COR-L47 (cell line): ENCODE measurements around the gene BGN.
A peak's percentile ranks its signal among the peaks of the same experiment; 100 is the strongest.

Experiments used
- DNase-seq: peaks from one replicate; lab custom pipeline; 2025; lab: John Stamatoyannopoulos, UW

Gene BGN

GRCh38 chrX:153494541-153495361, at the start of gene BGN:
Gene BGN (plus strand): TSS chrX:153494980. CDS start chrX:153504632, 9,652 bp downstream.
- DNase-seq: peak; percentile 24

DNA sequence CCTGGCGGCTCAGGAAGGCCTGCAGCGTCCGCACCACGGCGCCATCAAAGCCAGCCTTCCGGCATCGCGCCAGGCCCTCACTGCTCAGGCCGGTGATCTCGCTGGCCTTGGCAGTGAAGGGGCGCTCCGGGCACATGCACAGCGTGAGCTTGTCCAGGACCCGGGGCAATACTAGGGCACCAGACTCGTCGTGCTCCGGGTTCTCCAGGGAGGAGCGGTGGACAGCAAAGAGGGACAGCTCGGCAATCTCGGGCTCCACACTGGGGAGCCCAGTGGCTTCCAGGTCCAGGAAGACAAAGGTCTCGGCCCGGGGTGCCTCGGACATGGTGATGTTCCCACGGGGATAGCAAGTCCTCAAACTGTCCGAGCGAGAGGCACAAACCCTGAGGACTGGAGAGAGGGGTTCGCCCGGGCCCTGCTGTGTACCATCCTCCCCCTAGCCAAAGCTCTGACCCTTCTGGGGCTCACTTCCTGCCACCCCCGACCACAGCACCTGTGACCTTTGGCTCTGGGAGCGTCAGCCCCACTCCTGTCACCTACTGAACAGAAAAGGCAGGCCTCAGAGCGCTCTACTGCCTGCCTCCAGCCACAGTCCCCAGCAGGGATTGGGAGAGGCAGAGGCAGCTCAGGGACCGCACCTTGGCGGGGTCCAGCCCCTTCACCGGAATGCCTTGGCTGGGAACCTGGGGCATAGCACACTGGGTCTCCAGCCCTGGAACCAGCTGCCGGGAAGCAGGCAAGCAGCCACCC, 49.5 kb upstream of the BGN start:
- DNase-seq: no peak

GRCh38 chrX:153445856-153446635, 48.7 kb upstream of the BGN start, which contains the start of gene TREX2:
Gene TREX2 (minus strand): TSS chrX:153446056. CDS start chrX:153445430, 626 bp downstream.
- DNase-seq: no peak

- DNase-seq: no peak
Observed at GRCh38 chrX:153446636-153446936, 48.2 kb upstream of the BGN start.

- no peak for DNase-seq
Observed at GRCh38 chrX:153446950-153447580, 47.7 kb upstream of the BGN start.

GRCh38 chrX:153447581-153447960, 47.2 kb upstream of the BGN start:
- DNase-seq: no peak

DNA sequence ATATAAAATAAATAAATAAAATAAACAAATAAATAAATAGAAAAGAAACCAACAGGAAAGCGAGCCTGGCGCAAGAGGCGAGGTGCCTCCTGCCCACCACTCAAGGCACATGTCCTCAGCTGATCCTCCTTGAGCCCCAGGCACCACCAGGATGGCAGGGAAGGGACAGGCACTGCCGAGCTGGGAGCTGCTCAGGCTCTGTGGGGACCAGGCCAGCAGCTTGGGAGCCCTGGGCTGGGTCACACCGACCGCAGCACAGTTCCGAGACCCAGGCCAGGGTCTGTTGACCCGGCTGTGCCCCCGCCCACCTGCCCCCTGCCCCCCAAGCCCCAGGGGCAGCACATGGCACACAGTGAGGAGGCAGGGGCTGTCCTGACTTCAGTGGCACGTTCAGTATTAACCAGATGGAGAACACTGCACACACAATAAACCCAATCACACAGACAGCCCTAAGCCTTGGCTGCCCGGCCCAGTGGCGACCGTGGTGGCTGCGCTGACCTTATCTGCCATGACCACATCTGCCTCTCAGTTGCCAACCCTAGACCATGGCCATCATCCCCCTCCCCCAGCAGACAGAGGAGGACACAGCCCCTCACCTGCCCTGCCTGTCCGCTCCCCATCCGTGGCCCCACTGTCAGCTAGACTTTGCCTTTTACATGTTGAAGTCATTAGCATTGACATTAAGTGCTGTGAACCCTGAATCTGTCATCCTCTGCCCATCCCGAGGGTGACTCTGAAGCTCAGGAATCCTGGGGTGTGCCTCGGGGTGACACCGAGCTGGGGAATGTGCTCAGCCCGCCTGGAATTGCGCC, 46.0 kb upstream of the BGN start:
- no peak for DNase-seq

DNA sequence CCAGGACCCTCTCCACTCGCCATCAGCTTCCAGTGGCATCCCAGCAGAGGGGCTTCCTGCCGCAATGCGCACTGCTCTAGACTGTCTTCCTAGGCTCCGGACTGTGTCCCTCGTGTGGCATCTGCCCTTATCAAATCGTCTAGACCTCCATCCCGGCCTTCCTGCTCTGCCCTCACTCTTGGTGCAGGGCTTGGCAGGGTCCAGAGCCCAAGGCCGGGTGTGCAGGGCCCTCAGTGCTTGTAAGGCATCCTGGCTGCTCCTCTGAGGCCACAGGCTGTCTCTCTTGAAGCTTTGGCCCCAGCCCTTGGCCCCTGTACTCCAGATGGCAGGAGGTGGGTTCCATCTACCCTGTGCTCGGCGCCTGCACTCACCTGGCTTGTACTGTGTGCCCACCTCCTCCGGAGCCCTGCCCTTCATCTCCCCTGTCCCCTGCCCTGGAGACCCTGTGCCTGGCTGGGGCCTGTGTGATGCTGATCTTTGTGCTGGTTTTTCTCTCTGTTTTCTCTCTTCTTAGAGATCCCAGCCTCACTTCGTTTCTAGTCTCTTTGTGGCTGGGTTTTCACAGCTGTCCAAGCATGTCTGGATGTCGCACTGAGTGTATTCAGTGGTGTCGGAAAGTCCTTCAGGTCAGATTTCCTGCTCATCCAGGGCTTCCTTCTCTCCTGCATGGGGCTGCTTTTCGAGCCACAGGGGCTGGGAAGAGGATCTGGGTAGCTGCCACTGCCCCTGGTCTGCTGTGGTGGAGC, 45.2 kb upstream of the BGN start:
- no peak for DNase-seq

DNA sequence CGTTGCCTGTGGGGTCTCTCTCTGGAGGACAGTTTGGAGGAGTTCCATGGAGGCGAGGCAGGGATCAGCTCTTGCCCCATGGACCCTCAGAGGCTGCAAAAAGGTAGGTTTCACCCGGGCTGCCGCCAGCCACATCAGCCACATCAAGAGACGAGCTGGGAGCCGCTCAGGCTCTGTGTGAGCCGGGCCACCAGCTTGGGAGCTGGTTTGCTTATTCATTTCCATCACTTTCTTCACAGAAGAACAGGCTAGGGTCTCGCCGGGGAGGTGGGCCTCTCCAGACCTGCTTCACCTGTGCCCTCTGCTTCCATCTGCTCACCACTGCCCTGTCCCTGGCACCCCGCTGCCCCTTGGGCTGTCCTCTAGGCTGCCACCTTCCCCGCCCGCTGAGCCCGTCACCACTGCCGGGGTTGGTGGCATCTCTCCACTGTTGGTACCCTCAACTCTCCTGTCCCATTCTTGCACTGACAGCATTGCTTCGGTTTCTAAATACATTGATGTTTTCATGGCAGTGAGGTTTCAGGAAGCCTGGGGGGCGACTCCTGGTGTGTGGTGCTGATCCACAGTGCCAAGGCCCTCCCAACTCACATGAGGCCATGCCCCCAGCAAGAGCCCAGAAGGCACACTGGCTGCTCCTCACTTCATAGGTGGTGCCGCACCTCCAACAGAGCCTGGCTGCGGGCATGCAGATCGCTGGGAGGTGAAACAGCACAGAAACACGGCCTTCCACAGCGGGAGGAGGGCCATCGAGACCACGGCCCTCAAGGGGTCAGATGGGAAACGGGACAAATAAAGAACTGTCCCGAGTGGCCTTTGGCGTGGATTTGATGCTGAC, 44.4 kb upstream of the BGN start:
- no peak for DNase-seq

DNA sequence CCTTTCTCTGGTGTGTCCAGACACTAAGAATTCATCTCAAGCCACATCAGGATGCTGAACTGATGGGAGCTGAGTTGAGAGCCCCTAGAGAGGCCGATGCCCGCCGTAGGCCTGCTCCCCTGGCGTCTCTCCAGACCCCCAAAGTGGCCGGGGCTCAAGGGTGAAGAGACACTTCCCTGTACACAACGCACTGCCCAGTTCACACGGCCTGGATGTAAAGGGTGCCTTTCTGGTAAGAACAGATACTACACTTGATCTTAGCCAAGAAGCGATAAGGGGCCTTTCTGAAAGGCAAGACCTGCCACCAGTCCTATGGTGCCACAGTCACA, 43.9 kb upstream of the BGN start:
- no peak for DNase-seq

DNA sequence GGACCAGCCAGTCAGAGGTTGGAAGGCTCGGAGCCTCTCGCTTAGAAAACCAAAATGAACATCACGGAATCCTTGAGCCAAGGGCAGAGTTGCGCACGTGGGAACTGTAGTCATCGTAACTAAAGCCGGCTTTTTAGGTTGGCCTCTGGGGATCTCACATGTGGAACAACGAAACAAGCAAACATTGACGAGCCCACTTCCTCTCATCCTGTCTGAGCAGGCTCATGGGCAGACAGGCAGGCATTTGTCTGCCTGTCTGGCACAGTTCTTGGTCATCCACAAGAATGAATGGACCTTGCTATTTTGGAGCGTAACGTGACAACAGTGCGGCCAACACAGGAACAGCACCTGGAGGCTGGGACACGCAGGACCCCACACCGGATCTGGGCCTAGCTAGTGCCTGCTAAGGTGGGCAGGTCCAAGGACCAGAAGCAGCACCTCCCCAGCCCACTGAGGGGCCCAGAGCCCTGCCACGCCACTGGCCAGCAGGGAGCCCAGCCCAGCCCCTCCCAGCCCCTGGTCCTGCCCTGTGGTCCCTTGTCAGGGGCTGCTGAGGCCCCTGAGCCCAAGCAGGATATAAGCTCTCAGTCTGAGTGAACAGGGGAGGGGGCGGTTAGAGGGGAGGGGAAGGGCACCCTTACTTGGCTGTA, 39.8 kb upstream of the BGN start:
- DNase-seq: no peak

DNA sequence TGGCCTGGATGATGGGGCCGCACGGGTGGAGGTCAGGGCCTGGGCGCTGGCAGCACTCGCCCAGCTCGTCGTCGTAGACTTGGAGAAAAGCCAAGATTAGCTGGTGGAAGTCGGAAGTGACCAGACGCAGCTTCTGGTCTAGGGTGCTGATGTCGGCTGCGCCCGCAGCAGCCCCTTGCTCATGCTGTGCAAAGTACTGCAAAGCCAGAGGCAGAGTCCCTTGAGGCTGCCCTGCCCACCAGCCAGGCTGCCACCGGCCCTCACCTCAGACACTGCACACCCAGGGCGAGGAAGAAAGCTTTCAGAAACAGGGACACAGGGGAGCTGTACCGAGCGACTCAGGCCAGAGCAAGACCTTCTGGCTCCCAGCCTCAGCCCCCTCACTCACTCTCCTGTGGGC, 39.2 kb upstream of the BGN start:
- no peak for DNase-seq

GRCh38 chrX:153456161-153456560, 38.6 kb upstream of the BGN start:
- no peak for DNase-seq

GRCh38 chrX:153456704-153457103, 38.1 kb upstream of the BGN start:
- DNase-seq: no peak

GRCh38 chrX:153457136-153457825, 37.5 kb upstream of the BGN start:
- DNase-seq: no peak

- DNase-seq: no peak
Observed at GRCh38 chrX:153457827-153458466, 36.8 kb upstream of the BGN start.

- DNase-seq: no peak
Observed at GRCh38 chrX:153458476-153458875, 36.3 kb upstream of the BGN start.

DNA sequence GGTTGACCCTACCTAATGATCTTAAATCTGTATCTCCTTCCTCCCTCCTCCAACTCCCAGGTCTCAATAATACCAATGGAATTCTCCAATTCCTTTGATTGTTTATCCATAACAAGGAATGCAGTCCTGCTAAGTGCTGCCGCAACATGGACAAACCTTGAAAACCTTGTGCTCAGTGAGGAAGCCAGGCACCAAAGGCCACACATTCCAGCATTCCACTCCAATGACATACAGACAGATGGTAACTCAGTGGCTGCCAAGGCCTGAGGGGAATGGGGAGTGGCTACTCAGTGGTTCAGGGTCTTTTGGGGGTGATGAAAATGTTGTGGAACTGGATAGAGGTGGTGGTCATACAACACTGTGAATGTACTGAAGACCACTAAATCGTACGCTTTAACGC, 34.8 kb upstream of the BGN start:
- no peak for DNase-seq
